ENCODE results near the gene DUT. TPM values are rescaled to one million over a fixed set of nuclear protein-coding genes. Genes with fewer than 3 reads are reported as not detected.

The DUT gene
- total RNA-seq, 1 donor from 2014 or later, result 79.7 TPM

- H3K4me3 Mint-ChIP-seq, result no peak overlapping the region
- no peak for DNase-seq (ENCODE audit: low spot score in 2 of 2, unreplicated experiment in 2 of 2)
- TF ChIP-seq CTCF (IDR thresholded peaks at IDR 0.05; ENCODE audit: unreplicated experiment), result no peak
- H3K9me3 Mint-ChIP-seq, result peaks cover 9% of the 10 kb centered on the region
- no peak overlapping the region for H3K27ac Mint-ChIP-seq
- H3K4me1 Mint-ChIP-seq, result peaks cover 5% of the 10 kb centered on the region
- H3K36me3 Mint-ChIP-seq, result no peaks in the 10 kb centered on the region
- H3K27me3 Mint-ChIP-seq (ENCODE audit: low read depth), result peaks cover 7% of the 10 kb centered on the region
Measured at GRCh38 chr15:48371550-48371949, 40.3 kb downstream of the DUT start.

GRCh38 chr15:48371961-48372360, 40.7 kb downstream of the DUT start:
- Mint-ChIP-seq H3K36me3 (no peaks in the 10 kb centered on the region), H3K9me3 (peaks cover 9% of the 10 kb centered on the region), H3K27me3 (ENCODE audit: low read depth) (peaks cover 7% of the 10 kb centered on the region), H3K27ac (no peak overlapping the region), H3K4me1 (peaks cover 5% of the 10 kb centered on the region), H3K4me3 (no peak overlapping the region)
- DNase-seq (ENCODE audit: low spot score in 2 of 2, unreplicated experiment in 2 of 2), result no peak
- TF ChIP-seq CTCF (IDR thresholded peaks at IDR 0.05; ENCODE audit: unreplicated experiment), result no peak

- H3K27ac Mint-ChIP-seq, result no peak overlapping the region
- TF ChIP-seq CTCF (IDR thresholded peaks at IDR 0.05; ENCODE audit: unreplicated experiment), result no peak
- no peaks in the 10 kb centered on the region for H3K36me3 Mint-ChIP-seq
- peaks cover 7% of the 10 kb centered on the region for H3K27me3 Mint-ChIP-seq (ENCODE audit: low read depth)
- no peak for DNase-seq (ENCODE audit: low spot score in 2 of 2, unreplicated experiment in 2 of 2)
- no peak overlapping the region for H3K4me3 Mint-ChIP-seq
- peaks cover 5% of the 10 kb centered on the region for H3K4me1 Mint-ChIP-seq
- peaks cover 17% of the 10 kb centered on the region for H3K9me3 Mint-ChIP-seq
Measured at GRCh38 chr15:48373821-48374451, 42.7 kb downstream of the DUT start.

GRCh38 chr15:48374472-48374871, 43.2 kb downstream of the DUT start:
- Mint-ChIP-seq H3K4me1 (peaks cover 5% of the 10 kb centered on the region), H3K27ac (no peak overlapping the region), H3K36me3 (no peaks in the 10 kb centered on the region), H3K27me3 (ENCODE audit: low read depth) (peaks cover 7% of the 10 kb centered on the region), H3K4me3 (no peak overlapping the region), H3K9me3 (peaks cover 17% of the 10 kb centered on the region)
- no peak for TF ChIP-seq CTCF (IDR thresholded peaks at IDR 0.05; ENCODE audit: unreplicated experiment)
- DNase-seq (ENCODE audit: low spot score in 2 of 2, unreplicated experiment in 2 of 2), result no peak

GRCh38 chr15:48375767-48376166, 44.5 kb downstream of the DUT start:
- peaks cover 5% of the 10 kb centered on the region for H3K4me1 Mint-ChIP-seq
- no peak for DNase-seq (ENCODE audit: low spot score in 2 of 2, unreplicated experiment in 2 of 2)
- no peak overlapping the region for H3K4me3 Mint-ChIP-seq
- H3K9me3 Mint-ChIP-seq, result peaks cover 17% of the 10 kb centered on the region
- H3K27ac Mint-ChIP-seq, result no peak overlapping the region
- H3K27me3 Mint-ChIP-seq (ENCODE audit: low read depth), result peaks cover 7% of the 10 kb centered on the region
- no peak for TF ChIP-seq CTCF (IDR thresholded peaks at IDR 0.05; ENCODE audit: unreplicated experiment)
- H3K36me3 Mint-ChIP-seq, result no peaks in the 10 kb centered on the region

GRCh38 chr15:48380198-48380597, 49.0 kb downstream of the DUT start:
- H3K4me1 Mint-ChIP-seq, result no peaks in the 10 kb centered on the region
- no peak for DNase-seq (ENCODE audit: low spot score in 2 of 2, unreplicated experiment in 2 of 2)
- no peaks in the 10 kb centered on the region for H3K36me3 Mint-ChIP-seq
- H3K27ac Mint-ChIP-seq, result no peak overlapping the region
- H3K4me3 Mint-ChIP-seq, result no peak overlapping the region
- peaks cover 17% of the 10 kb centered on the region for H3K9me3 Mint-ChIP-seq
- no peaks in the 10 kb centered on the region for H3K27me3 Mint-ChIP-seq (ENCODE audit: low read depth)
- TF ChIP-seq CTCF (IDR thresholded peaks at IDR 0.05; ENCODE audit: unreplicated experiment), result no peak
